CD4-positive, alpha-beta T cell treated with Interleukin-17A for 1 hour (primary cell): ENCODE data around the gene RPRM.
"Not testable (repeated sequence)": the region's sequence is repeated elsewhere in the genome, so short reads cannot be mapped to it uniquely, and the experiment has no call there.

Experiments used
- DNase-seq: peaks from one replicate; pipeline ENCODE4 v3.0.0-alpha.2; 2020

RPRM gene

DNA sequence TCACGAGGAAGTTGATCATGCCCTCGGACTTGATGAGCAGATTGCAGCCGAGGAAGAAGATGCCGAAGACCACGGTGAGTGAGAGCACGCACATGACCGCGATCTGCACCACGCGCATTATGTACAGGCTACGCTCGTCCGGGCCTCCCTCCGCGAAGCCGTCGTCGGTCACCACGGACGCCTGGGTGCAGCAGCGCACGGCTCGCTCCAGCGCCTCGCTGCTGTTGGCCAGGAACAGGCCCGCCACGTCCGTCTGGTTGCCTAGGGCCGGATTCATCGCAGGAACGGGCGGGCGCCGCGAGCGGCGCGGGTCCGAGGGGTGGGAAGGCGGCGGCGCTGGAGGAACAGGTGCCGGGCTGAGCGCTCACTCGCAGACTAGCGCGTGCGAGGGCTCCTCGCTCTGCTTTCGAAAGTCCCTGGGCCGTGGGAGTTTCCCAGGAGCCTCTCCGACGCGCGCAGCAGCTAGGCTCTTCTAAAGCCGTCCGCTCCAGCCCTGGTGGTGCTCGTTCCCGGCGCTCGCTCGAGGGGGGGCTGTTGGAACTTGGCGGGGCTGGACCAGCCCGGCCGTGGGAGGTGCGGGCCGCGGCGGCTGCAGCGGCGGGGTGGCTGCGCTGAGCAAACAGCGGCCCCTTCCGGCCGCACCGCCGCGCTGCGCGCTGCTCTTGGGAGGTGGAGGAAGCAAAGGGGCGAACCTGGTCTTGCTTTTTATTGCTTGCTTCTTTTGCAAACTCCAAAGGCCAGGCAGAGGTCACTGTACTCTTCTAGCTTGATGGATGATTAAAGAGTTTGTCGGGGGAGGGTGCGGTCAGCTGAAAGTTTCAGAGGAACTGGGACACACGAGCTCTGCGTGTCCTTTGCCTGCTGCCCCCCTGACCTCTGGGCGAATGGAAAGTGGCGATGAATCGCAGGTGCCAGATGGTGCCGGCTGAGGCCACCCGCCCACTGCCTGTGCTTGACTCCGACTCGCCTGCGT lies at the start of gene RPRM:
Gene RPRM, minus strand, starts transcription at position 474 of the 973 bp plus-strand sequence. Its CDS starts 197 bp downstream, at position 277.
- peak; percentile 46 for DNase-seq

- peak; percentile 47 for DNase-seq
These were observed 40.8 kb upstream of the RPRM start for GRCh38 chr2:153519257-153519875.

GRCh38 chr2:153512331-153512730 lies 33.8 kb upstream of the RPRM start:
- DNase-seq: no peak

DNA sequence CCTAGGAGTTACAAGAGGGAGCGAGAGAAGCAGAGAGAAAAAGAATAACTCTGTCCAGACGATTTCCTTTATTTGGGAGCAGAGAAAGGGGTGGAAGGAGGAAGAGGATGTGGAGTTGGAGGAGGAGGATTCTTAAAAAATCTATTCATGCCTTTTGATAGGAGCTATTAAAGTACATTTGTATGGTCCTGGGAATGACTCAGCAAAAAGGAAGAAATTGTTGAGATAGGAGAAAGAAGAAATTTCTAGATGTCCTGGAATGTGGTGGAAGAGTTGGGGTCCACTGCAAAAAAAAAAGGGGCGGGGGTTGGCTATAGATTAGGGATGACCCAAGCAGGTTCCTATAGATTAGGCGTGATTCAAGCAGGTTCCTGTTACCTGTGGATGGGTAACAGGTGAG lies 32.4 kb upstream of the RPRM start:
- DNase-seq: no peak

DNA sequence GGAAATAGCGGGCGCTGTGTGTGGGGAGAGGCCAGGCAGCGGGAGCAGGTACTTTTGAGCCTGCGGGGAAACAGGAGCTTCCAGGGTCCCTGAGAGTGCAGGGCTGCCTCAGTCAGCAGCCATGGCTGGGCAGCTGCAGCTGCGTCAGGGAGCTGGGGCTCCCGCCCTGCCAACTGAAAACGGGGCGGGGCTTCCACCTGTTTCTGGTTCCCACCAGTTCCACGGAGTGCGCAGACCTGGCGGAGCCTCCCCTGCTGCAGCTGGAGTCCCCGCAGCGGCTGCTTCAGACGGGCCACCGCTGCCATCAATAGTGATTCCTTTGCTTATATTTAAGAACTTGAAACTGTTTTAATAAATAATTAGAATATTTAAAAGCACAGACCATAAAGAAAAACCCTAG lies 30.6 kb upstream of the RPRM start:
- DNase-seq: no peak

- not testable (repeated sequence) for DNase-seq
These were observed 27.9 kb upstream of the RPRM start for GRCh38 chr2:153506499-153506898.

- no peak for DNase-seq
These were observed 20.9 kb upstream of the RPRM start for GRCh38 chr2:153499439-153499838.

GRCh38 chr2:153497938-153498629 lies 19.5 kb upstream of the RPRM start:
- no peak for DNase-seq

- DNase-seq: no peak
These were observed 17.2 kb upstream of the RPRM start for GRCh38 chr2:153495725-153496124.

- DNase-seq: no peak
These were observed 9.5 kb upstream of the RPRM start for GRCh38 chr2:153488072-153488471.

- no peak for DNase-seq
These were observed 8.9 kb upstream of the RPRM start for GRCh38 chr2:153487448-153487847.

DNA sequence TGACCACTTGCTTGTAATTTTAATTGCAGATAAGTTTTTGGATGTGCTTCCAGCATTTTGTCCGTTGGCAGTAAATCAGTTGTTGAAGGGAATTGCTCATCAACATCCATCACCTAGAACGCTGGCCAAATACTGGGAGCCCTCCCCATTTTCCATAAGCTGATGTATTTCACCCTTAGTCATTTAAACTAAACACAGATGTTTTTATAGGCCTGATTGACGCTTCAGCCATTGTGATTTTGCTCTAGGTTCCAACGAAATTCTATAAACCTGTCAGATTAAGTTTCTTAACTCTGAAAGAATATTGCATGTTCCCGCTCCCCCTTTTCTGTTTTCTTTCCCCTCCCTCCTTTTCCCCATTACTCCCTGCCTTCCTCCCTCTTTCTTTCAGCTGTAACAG lies 1.0 kb upstream of the RPRM start:
- no peak for DNase-seq

DNA sequence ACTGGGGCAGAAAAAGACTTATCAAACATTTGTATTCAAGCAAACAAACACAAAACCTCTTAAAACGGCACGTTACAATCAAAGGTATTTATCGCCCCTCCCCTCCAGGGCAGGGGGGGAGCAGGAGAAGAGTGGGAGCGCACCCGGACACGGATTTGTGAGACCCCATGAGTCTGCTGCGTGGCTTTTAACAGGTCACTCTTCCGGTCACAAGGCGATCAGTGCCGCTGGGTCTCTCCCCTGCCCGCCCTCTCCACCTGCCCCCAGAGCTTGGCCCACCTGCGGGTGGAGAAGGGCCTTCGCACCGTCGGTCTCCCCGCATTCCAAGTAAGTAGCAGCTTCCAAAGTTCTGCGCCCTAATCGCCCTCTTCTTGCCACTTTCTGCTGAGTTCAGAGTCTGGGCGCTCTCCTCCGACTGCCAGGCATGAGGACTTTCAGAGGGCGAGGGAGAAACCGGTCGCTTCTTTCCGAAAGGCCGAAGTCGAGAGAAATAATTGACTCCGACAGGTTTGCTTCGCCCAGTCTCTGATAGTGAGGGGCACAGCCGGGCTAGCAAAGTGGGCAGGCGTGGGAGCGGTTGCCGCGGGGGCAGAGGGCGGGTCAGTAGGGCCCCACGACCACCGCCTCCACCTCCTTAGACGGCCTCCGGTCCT lies 800 bp downstream of the RPRM start:
- DNase-seq: no peak

- no peak for DNase-seq
These were observed 1.5 kb downstream of the RPRM start for GRCh38 chr2:153476816-153477635.

DNA sequence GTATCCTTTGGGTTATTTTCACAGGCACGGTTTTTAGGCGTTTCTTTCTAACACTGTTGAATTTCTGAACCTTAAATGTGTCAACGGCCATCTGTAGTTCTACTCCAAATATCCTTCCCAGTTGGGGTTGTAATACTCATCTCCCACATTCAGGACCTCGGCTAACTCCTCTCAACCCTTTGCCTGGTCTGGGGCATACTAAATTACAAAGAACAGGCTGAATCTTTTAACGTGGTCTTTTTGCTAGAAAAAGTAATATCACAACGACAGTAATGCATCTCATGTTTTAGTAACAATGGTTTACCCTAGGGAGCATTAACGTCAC lies 2.1 kb downstream of the RPRM start:
- no peak for DNase-seq

DNA sequence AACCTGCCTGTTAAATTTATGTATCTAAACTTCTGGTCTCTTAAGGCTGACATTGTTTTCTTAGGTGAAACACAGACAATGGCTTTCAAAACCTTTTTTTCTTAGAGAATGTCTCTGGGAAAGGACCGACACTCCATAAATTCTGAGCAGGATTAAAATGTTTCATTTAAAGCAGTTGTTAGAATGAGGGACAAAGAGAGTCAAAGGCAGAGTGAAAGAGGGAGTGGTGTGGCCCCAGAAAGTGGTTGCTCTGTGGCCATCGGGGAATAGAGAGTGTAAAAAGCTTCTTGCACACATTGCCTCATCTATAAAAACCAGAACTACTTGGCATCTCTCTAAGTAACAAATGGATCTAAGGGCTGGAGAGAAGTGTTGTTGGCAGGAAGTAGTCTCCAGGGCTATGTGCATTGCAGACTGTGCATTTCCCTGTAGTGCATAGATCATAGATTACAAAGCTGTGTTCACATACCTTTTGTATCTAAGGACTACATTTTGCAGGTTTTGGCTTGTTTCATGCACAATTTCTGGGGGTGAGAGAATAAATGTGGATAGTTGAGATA lies 3.6 kb downstream of the RPRM start:
- DNase-seq: no peak

DNA sequence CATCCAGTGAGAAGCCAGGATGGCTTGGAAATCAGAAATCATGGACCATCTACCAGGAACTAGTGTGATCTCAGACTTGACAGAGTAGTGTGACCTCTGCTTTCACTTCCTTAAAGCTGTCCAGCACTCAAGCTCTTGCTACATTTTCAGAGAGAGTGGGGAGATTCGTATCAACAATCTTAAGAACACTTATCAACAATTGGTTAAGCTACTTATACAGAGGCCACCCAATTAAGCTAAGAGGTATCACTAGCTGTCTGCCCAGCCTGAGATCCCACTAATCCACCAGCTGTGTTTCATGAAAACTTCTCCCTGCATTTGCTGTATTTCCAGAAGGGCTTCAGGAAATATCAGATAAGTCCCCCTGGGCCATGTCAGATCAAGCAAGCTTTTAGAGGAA lies 4.2 kb downstream of the RPRM start:
- DNase-seq: no peak

DNA sequence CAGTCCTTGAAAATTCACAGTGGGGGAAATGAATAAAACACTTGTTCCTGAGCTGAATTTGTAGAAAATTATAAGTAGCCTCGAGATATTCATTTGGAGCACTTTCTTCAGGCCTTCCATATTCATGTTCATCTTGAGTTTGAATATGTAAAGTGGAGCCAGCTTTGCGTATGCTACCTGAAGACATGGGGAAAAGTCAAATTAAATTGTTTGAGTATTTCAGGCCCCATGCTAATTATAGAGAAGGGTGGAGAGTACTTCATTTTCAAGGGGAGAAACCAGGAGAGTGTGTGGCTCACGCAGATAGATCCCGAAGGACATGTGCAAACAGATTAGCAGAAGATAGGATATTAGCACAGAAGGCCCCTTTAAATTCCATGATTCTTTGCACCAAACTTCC lies 7.7 kb downstream of the RPRM start:
- no peak for DNase-seq

GRCh38 chr2:153464395-153464794 lies 14.2 kb downstream of the RPRM start:
- DNase-seq: no peak

DNA sequence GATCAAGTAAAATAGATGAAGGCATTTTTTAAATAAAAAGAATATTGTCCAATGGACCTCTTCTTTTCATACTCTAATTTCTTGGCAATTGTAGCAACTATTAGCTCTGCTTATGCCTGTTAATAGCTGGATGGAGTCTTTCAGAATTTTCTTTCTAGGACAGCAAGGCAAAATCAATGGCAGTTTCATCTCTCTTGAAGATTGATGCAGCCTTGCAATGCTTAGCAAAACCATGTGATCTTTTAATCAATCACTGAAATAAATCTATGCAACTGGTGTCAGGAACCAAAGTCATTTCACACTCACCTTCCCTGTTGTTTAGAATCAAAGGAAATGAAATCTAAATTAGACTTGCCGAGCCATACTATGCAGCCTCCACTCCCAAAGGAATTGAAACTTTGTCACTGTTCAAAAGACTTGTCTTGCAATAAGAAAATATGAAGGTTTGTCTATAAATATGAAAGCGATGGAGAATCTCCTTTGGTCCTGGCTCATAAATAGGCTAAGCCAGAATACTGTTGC lies 16.2 kb downstream of the RPRM start:
- no peak for DNase-seq

DNA sequence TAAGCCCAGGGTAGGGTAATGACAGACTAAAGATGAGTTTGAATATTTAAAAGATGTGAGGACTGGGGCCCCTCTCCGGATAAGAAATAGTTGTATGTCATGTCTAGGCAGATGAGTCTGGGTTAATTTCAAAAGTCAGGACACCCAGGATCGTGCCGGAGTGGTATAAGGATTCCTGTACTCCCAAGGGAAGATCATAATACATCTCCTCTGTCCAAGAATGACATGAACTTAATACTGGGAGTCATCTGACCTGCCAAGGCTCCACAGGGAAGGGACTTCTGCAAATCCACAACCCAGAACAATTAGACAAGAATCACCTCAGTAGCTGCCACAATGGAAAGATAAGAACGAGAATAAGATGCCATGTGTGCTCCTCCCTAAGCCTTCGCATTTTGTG lies 17.1 kb downstream of the RPRM start:
- DNase-seq: no peak

DNA sequence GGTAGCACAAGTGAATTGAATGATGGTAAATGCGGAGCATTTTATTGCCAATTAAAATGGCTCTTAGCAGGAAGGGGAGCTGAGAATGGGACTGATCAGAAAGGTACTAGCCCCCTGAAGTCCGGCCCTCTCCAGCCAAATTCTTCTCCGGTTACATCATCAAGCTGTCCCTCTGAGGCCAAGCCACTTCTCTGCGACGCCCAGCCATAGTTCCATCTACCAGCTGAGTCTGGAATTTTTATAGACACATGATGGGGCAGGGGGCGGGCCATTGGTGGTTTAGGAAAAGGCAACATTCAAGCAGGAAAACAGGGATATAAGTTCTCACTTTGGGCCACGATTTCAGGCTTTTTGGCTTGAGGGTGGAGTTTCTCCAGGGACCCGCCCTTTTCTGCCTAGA lies 22.7 kb downstream of the RPRM start:
- no peak for DNase-seq
